DOHH2 (cell line): ENCODE results near the gene FUT7.
A peak's percentile ranks its signal among the peaks of the same experiment; 100 is the strongest.

Experiments used
- H3F3A ChIP-seq: fragments of 200-600 bp; sonication (generic), shearing (Covaris generic); 2 replicates; pipeline ENCODE4 v1.6.0; 2016; ENCODE audit warnings: antibody characterized with exemption, mild to moderate bottlenecking; ENCODE audit not compliant: control insufficient read depth, insufficient read depth
- H3K27ac ChIP-seq: fragments of 200-600 bp; sonication (generic); 2 replicates; pipeline ENCODE4 v1.5.1; 2014; ENCODE audit warnings: low read depth, mild to moderate bottlenecking, low read length, moderate library complexity
- H3K27me3 ChIP-seq: fragments of 200-600 bp; sonication (generic); 2 replicates; pipeline ENCODE4 v1.6.1; 2014; ENCODE audit warnings: mild to moderate bottlenecking, low read length, mixed read lengths; ENCODE audit not compliant: control insufficient read depth
- H3K36me3 ChIP-seq: fragments of 200-600 bp; sonication (generic); 2 replicates; pipeline ENCODE4 v1.6.1; 2014; ENCODE audit warnings: mild to moderate bottlenecking, low read length, moderate library complexity, mixed read lengths; ENCODE audit not compliant: control insufficient read depth
- H3K4me1 ChIP-seq: fragments of 200-600 bp; sonication (generic); 2 replicates; pipeline ENCODE4 v1.6.1; 2014; ENCODE audit warnings: mild to moderate bottlenecking, low read length, mixed read lengths; ENCODE audit not compliant: control insufficient read depth
- H3K4me2 ChIP-seq: fragments of 200-600 bp; sonication (generic); 2 replicates; pipeline ENCODE4 v1.6.0; 2014; ENCODE audit warnings: mild to moderate bottlenecking, low read length, moderate library complexity
- H3K4me3 ChIP-seq: fragments of 200-600 bp; sonication (generic); 2 replicates; pipeline ENCODE4 v1.5.1; 2014; ENCODE audit warnings: mild to moderate bottlenecking, low read length, mixed read lengths
- H3K79me2 ChIP-seq: fragments of 200-600 bp; sonication (generic); 2 replicates; pipeline ENCODE4 v1.6.1; 2014; ENCODE audit warnings: mild to moderate bottlenecking, low read length, mixed read lengths; ENCODE audit not compliant: control insufficient read depth
- H3K9me2 ChIP-seq: fragments of 200-600 bp; sonication (generic); replicated peaks from 2 replicates; pipeline ENCODE4 v1.6.1; 2014; ENCODE audit warnings: mild to moderate bottlenecking, low read length, mixed read lengths; ENCODE audit not compliant: control insufficient read depth
- H3K9me3 ChIP-seq: fragments of 200-600 bp; sonication (generic); 2 replicates; pipeline ENCODE4 v1.6.1; 2014; ENCODE audit warnings: antibody characterized with exemption, low read length, mixed read lengths; ENCODE audit not compliant: control insufficient read depth, insufficient read depth
- H4K20me1 ChIP-seq: fragments of 200-600 bp; sonication (generic); 2 replicates; pipeline ENCODE4 v1.6.0; 2014; ENCODE audit warnings: low read depth, mild to moderate bottlenecking, antibody characterized with exemption, low read length, moderate library complexity; ENCODE audit not compliant: control insufficient read depth, insufficient read depth
- CTCF ChIP-seq: fragments of 200-600 bp; sonication (generic); IDR thresholded peaks from one replicate; pipeline ENCODE4 v1.5.1; 2014; ENCODE audit warnings: antibody characterized with exemption, mild to moderate bottlenecking, low read depth, low read length; ENCODE audit not compliant: poor library complexity, severe bottlenecking
- EZH2phosphoT487 ChIP-seq: fragments of 200-600 bp; sonication (generic); IDR thresholded peaks from 2 replicates; pipeline ENCODE4 v1.6.1; 2017; ENCODE audit warnings: borderline replicate concordance, mild to moderate bottlenecking, antibody characterized with exemption, low read length, moderate library complexity, mixed read lengths

The FUT7 gene

GRCh38 chr9:137026384-137026783 lies 5.5 kb downstream of the FUT7 start:
- Histone ChIP-seq H3K27me3 (peaks cover 42% of the 10 kb centered on the region), H3K4me2 (no peak overlapping the region), H3F3A (no peaks in the 10 kb centered on the region), H3K79me2 (no peaks in the 10 kb centered on the region), H3K4me3 (no peak overlapping the region), H3K9me2 (no peaks in the 10 kb centered on the region), H3K4me1 (peaks cover 39% of the 10 kb centered on the region), H3K9me3 (no peaks in the 10 kb centered on the region), H4K20me1 (no peaks in the 10 kb centered on the region), H3K27ac (no peak overlapping the region), H3K36me3 (no peaks in the 10 kb centered on the region)
- no peak for TF ChIP-seq EZH2phosphoT487
- TF ChIP-seq CTCF = no peak

GRCh38 chr9:137025517-137025966 lies 6.3 kb downstream of the FUT7 start:
- Histone ChIP-seq H3K27ac (no peak overlapping the region), H3K27me3 (peaks cover 34% of the 10 kb centered on the region), H3F3A (no peaks in the 10 kb centered on the region), H3K4me1 (peaks cover 34% of the 10 kb centered on the region), H3K79me2 (no peaks in the 10 kb centered on the region), H3K36me3 (no peaks in the 10 kb centered on the region), H3K4me2 (peak overlapping the region; percentile 22; the same call in 1 of the 2 replicates), H3K9me3 (no peaks in the 10 kb centered on the region), H3K4me3 (no peak overlapping the region), H4K20me1 (no peaks in the 10 kb centered on the region), H3K9me2 (no peaks in the 10 kb centered on the region)
- no peak for TF ChIP-seq CTCF
- no peak for TF ChIP-seq EZH2phosphoT487

GRCh38 chr9:137023583-137023991 lies 8.3 kb downstream of the FUT7 start:
- TF ChIP-seq EZH2phosphoT487 (no peak), CTCF (no peak)
- Histone ChIP-seq H4K20me1 (no peaks in the 10 kb centered on the region), H3F3A (no peaks in the 10 kb centered on the region), H3K79me2 (no peaks in the 10 kb centered on the region), H3K27me3 (peaks cover 19% of the 10 kb centered on the region), H3K4me2 (no peak overlapping the region), H3K4me1 (peaks cover 14% of the 10 kb centered on the region), H3K36me3 (no peaks in the 10 kb centered on the region), H3K9me3 (no peaks in the 10 kb centered on the region), H3K4me3 (no peak overlapping the region), H3K9me2 (no peaks in the 10 kb centered on the region), H3K27ac (no peak overlapping the region)
